Tongue (tissue), 2 donors: ENCODE results near the gene CCL22. TPM values are rescaled to one million over a fixed set of nuclear protein-coding genes. Genes with fewer than 3 reads are reported as not detected.
"Not testable (repeated sequence)": the region's sequence is repeated elsewhere in the genome, so short reads cannot be mapped to it uniquely, and the experiment has no call there.

Experiments
- DNase-seq: peaks from one replicate; pipeline ENCODE4 v3.0.0-alpha.2; 2015
- total RNA-seq: library from RNA; depleted of rRNA; stranded (reverse); fragments of >200 nt; gene quantifications from one replicate; pipeline ENCODE4 v1.2.3, GENCODE V29; 2014

Gene CCL22
- total RNA-seq, 1 donor from 2014 or later = not detected

DNA sequence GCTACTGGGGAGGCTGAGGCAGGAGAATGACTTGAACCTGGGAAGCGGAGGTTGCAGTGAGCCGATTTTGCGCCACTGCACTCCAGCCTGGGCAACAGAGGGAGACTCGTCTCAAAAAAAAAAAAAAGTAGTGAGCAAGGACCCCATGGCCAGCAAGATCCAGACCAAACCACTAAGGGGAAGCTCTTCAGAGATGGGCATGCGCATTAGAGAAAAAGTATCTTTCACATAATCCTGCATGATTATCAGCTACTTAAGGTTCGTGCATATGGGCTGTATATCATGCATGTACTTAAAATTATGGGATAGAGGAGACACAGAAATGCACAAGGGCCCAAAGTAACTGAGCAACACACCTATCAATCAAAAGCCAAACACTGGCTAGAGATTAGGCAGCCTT lies 10.7 kb upstream of the CCL22 start:
- DNase-seq = no peak

DNA sequence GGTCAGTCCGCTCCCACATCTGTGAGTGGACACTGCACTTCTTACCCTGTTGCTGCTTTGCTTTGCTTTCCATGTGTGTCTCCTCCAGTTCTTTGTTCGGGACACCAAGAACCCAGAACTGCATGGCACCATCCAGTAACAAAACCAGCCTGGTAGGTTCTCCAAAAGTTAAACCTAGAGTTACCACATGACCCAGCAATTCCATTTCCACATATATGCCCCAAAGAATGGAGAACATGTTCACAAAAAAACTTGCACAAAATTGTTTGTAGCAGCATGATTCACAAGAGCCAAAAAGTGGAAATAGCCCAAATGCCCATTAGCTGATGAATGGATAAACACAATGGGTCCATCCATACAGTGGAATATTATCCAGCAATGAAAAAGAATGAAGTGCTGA lies 10.3 kb upstream of the CCL22 start:
- DNase-seq = no peak

DNA sequence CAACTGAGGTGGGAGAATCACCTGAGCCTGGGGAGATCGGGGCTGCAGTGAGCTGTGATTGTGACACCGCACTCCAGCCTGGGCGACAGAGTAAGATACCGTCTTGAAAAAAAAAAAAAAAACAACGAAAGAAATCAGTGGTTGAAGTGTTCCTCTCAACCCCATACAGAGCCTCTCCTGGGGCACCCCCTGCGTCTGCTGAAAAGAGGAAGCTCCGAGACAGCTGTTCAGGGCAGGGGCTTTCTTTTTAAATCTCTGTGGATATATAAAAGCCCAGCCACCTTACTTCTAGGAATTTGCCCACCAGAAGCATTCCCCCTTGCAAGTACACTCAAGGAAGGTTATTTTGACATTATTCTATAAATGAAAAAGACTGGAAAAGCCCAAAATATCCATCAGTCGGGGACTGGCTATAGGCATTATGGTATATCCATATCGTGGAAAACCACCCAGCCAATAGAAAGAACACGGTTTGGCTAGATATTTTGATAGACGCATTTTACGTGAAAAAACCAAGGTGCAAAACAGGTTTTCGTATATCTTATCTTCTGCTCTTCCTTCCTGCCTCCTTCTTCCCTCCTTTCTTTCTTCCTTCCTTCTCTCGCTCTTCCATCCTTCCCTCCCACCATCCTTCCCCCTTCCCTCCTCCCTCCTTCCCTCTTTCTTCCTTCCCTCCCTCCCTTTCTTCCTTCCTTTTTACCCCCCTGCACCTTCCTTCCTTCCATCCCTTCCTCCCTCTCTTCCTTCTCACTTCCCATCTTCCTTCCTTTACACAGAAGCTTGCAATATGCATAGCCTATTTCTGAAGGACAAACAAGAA lies 9.2 kb upstream of the CCL22 start:
- no peak for DNase-seq

DNA sequence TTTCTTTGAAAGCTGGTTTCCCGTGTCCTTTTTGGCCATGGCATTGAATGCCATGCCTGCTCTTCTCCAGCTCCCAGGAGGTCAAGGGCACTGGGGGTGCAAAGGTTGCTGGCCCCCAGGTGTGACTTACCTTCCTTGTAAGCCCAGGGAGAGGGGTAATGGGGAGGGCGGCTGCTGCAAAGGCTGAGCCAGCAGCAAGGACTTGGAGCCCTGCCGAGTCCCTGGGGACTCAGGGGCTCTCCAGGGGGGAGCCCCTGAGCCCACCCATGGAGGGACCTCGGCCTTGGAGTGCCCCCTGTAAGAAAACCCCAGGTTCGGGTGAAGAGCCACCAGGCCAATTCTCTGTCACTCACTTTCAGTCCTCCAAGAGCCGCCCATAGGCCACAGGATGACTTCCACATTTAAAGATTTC lies 5.9 kb upstream of the CCL22 start:
- no peak for DNase-seq

DNA sequence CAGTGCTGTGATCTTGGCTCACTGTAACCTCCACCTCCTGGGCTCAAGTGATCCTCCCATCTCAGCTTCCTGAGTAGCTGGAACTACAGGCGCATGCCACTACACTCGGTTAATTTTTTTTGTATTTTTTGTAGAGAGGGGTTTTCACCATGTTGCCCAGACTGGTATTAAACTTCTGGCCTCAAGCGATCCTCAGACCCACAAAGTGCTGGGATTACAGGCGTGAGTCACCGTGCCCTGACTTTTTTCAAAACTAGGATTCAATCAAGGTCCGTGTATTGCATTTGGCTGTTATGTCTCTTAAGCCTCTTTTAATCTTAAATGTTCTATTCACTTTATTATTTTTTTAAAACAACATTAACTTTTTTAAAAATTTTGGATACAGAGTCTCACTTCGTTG lies 4.3 kb upstream of the CCL22 start:
- DNase-seq = no peak

DNA sequence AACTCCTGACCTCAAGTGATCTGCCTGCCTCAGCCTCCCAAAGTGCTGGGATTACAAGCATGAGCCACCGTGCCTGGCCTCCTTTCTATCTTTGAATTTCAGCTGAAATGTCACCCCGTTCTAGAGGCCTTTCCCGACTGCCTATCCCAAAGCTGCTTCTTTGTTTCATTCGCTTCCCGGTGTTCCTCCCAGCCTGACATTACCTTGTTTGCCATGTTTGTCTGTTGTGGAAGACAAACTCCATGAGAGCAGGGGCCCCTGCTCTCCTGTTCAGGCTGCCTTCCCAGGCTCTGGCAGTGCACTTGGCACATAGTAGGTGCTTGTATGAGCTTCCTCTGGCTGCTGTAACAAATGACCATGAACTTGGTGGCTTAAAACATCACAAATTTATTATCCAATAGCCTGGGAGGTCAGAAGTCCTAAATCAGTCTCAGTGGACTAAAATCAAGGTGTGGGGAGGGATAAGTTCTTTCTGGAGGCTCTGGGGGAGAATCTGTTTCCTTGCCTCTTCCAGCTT lies 2.6 kb upstream of the CCL22 start:
- no peak for DNase-seq

DNA sequence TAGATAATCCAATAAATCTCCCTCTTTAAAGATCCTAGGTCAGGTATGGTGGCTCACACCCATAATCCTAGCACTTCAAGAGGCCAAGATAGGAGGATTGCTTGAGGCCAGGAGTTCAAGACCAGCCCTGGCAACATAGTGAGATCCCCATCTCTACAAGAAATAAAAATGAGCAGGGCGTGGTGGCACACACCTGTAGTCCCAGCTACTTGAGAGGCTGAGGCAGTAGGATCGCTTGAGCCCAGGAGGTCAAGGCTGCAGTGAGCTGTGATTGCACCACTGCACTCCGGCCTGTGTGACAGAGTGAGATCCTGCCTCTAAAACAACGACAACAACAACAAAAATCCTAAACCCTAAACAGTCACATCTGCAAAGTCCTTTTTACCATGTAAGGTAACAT lies 2.0 kb upstream of the CCL22 start:
- no peak for DNase-seq

DNA sequence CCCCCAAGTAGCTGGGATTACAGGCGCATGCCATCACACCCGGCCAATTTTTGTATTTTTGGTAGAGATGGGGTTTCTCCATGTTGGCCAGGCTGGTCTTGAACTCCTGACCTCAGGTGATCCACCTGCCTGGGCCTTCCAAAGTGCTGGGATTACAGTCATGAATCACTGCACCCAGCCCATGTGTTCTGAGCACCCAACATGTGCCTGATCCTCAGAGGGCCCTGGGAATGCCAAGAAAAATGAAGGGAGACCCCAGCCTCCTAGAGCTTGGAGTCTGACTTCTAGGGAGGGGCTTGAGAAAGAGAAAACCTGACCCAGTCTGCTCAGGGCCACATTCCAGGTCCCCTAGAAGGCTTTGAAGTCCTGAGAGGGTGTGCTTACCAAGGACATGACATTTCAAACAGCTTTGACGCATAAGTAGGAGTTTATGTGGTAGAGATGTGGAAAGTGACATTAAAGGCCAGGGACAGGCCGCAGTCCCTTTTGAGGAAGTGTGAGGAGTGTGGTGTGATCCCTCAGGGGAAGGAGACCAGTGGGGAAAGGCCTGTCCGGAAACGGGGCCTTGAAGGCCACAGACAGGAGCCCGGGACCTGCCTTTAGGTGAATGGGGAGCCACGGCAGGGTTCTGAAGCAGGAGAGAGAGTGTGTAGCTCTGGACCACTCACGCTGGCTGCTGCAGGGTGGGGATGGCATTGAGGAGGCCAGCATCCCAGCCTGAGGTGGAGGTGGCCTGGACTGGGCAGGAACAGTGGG lies 1.1 kb upstream of the CCL22 start:
- DNase-seq = no peak

DNA sequence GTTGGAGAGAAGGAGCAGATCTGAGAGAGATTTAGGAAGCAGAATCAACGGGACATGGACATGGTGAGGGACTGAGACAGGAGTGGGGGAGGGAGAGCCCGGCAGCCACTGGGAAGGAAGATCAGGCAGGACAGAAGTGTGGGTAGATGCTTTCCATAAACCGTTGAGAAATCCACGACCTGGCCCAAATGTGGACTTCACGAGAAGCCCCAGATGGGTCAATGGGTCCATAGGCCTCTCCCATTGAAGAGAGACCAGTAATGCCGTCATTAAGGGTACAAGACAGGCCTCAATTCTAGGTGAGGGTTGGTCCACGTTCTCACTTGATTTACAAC lies 530 bp upstream of the CCL22 start:
- no peak for DNase-seq

DNA sequence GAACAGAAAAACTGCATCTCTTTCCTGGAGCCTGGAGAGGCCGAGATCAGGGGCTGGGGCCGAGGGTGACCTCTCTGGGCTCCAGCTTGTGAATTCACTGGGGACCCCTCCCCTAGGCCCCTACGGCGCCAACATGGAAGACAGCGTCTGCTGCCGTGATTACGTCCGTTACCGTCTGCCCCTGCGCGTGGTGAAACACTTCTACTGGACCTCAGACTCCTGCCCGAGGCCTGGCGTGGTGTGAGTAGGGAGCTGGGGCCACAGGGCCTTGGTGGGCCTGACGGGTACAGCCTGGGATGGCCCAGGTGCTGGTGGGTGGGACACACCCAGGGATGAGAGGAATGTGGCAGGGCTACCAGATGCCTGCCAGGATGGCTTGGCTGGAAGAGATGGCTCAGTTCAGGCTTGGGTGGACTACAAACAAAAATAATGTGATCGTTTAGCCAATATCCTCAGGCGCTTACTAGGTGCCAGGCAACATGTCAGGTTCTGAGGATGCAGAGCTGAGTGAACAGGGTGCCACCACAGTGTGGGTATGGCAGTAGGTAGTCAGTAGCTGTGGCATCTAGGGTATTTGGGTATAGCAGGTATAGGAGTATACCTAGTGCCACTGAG lies 1.8 kb downstream of the CCL22 start:
- DNase-seq = no peak

DNA sequence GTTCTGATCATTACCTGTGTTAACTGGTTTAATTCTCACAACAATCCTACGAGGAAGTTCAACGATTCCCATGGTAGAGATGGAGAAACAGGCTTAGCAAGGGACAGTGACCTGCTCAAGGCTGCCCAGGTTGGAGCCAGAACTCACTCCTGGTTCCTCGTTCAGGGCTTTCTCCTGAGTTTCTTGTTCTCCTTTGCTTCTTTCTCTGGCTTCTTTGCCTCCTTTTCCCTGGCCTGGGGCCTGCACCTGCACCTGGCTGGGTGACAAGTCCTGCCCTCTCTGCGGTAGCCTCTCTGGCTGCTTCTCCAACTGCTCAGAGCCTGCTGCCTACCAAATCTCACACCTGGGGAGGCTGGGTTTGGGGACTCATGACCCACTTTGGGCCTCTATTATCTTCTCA lies 2.8 kb downstream of the CCL22 start:
- DNase-seq = no peak

DNA sequence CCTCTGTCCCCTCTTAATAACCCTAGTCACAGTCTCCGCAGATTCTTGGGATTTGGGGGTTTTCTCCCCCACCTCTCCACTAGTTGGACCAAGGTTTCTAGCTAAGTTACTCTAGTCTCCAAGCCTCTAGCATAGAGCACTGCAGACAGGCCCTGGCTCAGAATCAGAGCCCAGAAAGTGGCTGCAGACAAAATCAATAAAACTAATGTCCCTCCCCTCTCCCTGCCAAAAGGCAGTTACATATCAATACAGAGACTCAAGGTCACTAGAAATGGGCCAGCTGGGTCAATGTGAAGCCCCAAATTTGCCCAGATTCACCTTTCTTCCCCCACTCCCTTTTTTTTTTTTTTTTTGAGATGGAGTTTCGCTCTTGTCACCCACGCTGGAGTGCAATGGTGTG lies 5.6 kb downstream of the CCL22 start:
- DNase-seq = no peak

DNA sequence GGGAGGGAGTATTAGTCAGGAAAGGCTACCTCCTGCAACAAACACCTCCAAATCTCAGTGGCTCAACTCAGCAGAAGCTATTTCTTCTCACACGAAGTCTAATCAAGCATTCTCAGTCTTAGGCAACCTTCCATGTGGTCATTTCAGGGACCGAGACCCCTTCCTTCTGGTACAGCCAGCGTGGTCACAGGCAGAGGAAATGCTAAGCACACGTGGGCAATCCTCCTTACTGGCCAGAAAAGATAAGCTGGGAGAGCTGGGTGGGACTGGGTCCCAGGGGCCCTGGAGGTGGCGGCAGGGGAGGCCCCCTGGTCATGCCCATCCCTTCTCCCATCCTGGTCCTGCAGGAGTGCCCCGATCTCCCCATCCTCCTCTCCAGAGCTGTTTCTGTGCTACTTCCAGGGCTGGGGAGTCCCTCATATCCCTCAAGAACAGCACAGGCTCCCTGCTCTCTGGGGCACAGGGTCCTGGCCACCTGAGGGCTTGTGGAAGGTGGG lies 8.0 kb downstream of the CCL22 start:
- no peak for DNase-seq

DNA sequence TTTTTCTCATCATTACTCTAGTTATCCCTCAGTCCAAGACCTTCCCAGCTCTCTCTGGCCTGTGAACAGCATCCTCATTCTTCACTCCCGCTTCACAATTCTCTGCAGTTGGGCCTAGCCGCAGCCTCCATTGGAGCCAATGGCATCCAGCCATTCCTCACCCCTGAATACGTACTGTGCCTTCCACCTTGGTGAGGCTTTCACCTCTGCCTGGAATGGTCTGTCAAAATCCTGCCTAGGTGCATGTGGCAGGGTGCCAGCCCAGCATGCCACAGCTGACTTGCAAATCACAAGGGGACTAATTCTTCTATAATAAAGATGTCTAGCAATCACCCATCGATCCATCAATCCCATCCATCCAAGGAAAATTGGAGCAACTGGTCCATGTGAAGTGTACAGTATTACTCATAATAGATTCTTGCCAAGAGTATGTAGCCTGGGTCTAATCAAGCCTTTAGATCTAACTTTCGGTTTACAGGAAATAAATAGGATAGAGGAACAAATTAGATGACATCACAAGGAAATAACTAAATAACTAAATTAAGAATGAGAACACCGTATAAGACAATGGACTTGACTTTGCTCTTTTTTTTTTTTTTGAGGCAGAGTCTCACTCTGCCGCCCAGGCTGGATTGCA lies 8.7 kb downstream of the CCL22 start:
- DNase-seq = no peak

DNA sequence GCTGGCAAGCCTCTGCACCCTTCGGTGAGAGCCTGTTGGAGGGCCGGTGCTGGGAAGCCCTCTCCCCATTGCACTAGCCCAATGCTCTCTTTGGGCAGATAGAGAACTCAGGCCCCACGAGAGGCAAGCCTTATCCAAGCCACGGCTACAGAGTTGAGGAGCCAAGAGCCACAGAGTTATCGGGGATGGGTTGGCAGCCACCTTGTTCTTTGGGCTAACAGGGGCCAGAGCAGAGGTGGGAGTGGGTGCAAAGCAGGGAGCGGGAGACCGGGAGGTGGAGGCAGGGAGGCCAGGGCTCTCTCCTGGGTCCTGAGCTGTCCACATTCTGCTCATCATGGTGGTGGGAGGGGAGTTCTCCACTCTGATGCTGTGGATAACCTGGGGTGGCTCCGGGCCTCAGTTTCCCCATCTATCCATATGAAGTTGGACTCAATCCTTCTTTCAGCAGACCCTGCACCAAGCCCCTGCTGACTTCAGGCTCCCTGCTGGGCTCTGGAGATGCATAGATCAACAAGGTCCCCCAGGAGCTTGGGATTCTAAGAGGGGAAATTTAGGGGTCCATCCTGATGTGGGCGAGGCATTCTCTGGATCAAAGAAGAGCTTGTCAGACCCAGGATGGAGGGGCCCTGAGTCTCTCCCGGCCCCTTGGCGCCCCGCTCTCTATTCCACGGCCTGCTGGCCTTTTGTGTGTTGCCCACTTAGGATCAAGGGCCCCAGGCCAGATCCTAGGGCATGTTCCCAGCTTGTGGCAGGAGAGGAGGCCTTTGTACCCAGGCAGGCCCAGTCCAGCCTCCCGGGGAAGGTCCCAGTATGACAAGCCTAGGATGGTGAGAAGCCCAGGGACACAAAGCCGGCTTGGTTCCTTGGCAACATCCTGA lies 13.2 kb downstream of the CCL22 start:
- no peak for DNase-seq

DNA sequence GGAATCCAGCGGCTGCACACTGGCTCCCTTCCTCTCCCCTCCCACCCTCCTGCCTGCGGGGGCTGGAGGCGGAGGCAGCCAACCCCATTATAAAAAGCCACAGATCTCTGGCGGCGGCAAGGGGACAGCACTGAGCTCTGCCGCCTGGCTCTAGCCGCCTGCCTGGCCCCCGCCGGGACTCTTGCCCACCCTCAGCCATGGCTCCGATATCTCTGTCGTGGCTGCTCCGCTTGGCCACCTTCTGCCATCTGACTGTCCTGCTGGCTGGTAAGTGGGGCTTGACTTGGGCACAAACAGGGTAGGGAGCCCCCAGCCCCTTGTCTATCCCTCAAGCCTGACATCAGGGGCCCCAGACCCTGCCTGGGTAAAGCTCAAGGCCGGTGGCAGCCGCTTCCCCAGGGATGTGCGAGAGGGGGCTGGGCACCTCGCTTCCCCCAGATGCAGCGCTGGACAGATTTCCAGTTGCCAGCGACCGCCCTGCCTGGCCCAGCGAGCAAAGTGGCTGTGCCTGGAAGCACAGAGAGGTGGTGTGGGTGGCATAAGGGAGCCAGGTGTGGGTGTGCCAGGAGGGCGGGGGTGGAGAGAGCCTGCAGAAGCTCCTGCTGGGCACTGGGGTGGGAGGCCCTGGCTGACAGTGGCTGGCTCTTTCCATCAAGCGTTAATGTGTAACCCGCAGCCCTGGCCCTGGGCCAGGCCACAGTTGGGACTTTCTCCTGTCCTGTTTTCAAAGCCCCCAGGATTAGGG lies 14.0 kb downstream of the CCL22 start, which contains the start of gene CX3CL1:
Gene CX3CL1 (plus strand): TSS at position 119 of the 745 bp plus-strand sequence. CDS start 79 bp downstream, at position 198.
- peak; percentile 84 for DNase-seq

DNA sequence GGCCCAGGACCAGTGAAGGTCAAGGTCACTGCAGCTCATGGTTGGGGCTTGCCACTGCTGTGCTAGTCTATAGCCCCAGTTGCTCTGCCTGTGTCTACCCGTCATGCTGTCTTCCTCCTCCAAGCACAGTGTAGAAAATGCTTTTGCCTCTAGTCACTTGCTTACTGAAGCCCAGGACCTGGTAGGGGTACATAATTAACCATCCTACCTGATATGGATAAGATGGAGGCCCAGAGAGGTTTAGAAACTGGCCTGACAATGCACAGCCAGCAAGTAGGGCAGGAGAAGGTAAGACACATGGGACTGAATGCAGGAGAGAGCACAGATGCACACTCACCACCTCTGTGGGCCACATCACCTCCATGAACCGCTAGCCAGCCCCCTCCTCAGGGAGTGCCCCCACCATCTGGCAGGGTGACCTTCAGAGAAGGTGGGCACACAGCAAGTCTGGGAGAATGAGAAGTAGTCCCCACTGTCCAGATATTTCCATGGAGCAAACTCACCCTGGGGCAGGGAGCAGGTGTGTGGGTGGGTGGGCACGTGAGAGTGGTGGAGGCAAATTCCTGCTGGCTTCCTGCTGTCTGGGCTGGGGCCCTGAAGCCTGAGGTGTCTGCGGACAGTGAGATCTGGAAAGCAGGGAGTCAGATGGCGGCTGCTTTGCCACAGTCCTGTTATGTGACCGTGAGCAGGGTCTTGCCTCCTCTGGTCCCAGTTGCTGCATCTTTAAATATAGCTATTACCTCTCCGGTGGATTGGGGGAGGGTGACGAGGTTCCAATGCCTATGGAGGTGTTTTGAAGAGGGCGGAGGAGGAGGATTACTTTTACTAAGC lies 14.7 kb downstream of the CCL22 start:
- DNase-seq = no peak

DNA sequence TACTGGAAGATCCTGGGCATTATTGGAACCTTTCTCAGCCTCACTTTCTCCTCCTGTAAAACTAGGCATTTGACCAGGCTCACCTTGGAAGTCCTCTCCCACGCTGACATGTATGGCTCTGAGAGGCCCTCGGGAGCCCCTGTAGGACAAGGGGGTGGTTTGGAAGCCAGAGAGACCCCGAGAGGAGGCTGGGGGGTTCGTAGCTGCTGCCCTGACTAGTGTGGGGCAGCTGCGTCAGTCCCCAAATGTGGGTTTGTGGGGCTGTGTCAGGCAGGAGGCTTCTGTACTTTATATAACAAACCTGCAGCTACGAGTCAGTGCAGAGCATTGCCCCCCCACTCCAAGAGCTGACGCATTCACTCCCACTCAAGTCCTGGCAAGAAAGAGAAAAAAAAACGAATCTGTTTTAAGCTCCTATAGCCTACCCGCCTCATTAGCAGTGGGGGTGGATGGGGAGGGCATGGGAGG lies 15.5 kb downstream of the CCL22 start:
- peak; percentile 64 for DNase-seq

DNA sequence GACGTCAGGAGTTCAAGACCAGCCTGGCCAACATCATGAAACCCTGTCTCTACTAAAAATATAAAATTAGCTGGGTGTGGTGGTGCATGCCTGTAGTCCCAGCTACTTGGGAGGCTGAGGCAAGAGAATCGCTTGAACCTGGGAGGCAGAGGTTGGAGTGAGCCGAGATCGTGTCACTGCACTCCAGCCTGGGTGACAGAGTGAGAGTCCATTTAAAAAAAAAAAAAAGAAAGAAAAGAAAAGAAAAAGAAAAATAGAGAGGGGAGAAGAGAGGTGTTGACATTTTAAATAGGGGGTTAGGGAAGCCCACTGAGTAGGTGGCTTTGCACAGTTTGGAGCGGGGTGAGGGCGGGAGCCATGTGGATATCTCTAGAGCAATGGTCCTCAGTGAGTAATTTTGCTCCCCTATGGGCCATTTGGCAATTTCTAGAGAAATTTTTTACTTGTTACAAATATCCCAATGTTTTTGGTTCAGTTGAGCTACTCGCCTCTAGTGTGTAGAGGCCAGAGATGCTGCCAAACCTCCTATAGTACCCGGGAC lies 16.4 kb downstream of the CCL22 start:
- DNase-seq = not testable (repeated sequence)
